Measurements from ENCODE around the gene CYSLTR2.

Gene CYSLTR2

DNA sequence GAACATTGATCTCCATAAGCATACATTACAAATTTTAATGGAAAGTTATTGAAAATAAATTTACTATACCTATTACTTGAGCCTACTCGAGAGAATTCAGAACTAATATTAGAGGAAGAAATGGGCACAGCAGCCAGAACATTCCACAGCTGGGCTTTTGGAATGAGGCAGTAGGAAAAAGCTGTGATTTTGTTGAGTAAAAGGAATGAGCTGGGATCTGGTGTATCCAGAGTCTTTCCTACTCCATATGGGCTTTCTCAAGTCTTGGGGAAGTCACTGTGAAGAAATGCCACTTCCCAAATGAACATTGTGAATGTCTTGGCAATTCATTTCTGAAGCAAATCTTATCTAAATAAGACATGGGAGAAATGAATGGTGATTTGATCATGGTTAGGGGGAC, 93.1 kb downstream of the CYSLTR2 start:
- no peak for DNase-seq

DNA sequence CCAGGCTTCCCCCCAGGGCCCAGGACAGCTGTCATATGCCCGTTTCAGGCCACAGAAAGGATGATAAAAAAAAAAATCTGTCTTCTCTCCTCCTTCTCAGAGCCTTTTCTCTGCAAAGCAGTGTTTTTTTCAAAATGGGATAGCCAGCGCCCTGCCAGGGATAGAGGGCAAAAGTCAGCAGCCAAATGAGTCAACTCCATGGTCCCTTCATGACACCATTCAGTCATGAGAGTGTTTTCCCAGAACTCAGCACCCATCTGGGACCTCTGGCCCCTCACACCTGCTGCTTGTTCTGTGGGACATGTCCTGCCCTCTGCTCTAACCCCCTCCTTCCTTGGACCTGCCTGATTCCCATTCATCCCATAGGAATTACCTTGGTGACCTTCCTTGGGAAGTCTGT, 95.0 kb downstream of the CYSLTR2 start:
- no peak for DNase-seq

DNA sequence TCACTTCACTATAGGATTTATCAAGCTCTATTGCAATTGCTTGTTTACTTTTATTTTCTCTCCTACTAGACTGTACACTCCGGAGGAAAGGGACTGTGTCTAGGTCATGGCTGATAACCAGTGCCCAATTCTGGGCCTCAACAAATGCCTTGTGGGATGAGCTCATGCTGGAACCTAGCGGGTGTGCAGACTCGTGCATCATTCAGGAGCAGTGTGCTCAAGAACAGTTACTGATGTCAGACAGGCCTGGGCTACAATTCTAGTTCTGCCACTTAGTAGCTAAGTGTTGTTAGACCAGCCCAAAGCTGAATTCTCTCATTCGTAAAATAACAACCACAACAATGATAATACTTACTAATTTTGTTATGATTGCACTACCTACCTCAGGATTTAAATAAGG, 95.4 kb downstream of the CYSLTR2 start:
- no peak for DNase-seq

DNA sequence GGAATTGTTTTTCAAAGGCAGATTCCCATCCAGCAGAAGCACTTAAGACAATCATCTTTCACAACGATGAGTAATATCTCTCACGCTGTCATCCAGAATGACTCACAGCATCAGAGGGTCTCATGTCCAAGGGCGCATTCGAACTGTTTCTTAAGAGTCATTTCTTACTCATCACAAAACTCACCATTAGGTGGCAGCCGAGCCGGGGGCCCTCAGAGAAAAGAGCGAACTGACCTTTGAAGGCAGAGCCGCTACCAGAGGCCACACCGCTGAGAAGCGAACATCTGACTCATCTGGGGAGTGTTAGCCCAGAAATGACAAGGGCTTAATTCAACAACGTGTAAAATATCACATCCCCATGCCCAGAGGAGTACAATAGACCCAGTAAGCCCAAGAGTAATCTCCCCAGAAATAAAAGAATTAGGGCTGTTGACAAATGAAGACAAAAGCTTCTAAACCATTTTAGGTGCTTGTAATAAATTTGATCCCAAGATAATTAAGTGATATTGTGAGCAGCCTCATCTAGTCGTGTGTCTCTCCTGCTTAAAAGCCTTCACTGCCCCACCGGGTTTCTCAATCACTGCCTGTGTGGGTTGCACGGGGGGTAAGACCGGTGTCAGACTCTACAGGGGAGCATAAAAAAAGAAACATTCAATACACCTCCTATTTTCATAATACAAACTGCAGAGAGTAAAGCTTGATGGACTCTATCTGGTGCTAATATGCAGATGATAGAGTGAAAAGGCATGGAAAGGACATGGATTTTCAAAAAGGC, 96.2 kb downstream of the CYSLTR2 start:
- no peak for DNase-seq

DNA sequence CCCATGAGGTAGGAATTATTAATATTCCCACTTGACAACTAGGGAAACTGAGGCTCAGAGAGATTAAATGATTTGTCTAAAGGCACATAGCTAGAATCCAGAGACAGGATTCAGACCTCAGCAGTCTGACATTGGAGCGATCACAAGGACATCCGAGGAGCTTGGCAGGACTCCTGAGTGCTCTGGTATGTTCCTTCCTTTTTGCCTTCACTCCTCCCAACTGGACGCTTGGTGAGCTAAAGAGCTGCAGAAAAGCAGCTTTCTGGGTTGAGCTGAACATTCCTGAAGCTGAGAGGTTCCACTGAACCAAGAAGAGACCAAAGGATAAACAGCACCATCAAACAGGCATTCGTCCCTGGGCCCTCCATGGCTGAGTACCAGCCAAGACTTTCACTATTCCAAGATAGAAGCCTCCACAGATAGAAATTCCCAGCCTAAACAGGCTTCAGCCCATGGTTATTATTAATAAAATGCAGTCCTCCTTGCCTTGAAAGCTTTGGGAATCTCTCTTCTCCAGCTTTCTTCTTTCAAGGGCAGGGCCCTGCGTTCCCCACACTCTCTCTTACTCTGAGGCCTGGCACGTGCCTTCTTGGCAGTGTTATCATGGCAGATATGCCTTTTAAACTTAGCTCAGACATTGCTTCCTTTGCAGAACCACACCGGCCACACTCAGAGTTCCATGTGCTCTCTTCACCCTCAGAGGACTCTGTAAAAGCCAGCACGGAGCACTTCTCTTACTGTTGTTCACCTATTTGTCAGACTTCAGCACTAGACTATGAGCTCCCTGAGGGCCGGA, 97.1 kb downstream of the CYSLTR2 start:
- DNase-seq, result no peak

DNA sequence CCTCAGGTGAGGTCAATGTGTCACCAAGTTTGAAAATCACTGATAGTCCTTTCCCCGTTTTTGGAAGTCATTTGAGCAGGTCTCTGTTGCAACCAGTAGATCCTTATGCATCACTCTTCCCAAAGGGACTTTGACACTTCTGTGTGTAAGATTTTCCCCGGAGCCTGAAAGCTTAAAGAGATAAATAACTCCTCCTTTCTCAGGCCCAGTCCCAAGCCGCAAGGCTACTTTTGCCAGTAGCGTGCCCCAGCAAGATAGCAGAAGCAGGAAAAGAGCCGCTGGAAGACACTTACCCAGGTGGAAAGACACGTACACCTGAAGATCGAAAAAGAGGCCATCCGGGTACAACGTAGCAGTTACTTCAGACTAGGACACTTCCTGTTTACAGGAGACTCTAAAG, 106.9 kb downstream of the CYSLTR2 start:
- no peak for DNase-seq
